AG04450 (cell line): ENCODE measurements around the gene SUOX. TPM values are rescaled to one million over a fixed set of nuclear protein-coding genes. Genes with fewer than 3 reads are reported as not detected.
"Not testable (repeated sequence)": the region's sequence is repeated elsewhere in the genome, so short reads cannot be mapped to it uniquely, and the experiment has no call there.

Experiments
- CTCF ChIA-PET: fragments of 300-600, 350-600 bp; formaldehyde crosslinking; extraction: SDS; loops from one replicate; lab custom pipeline; 2022; ENCODE audit warnings: antibody characterized with exemption, inconsistent platforms; lab: Charles Lee
- POLR2A ChIA-PET: fragments of 350-600 bp; formaldehyde crosslinking; extraction: SDS; loops from one replicate; lab custom pipeline; 2021; ENCODE audit warnings: antibody characterized with exemption, inconsistent platforms; lab: Yijun Ruan, JAX
- DNase-seq: peaks from one replicate; pipeline ENCODE4 v3.0.0-alpha.2; 2011; ENCODE audit warnings: low read depth, low spot score
- H3K27ac ChIP-seq: one replicate; pipeline ENCODE4 v1.5.1; 2012; ENCODE audit warnings: low read depth, low read length, control low read depth
- H3K27me3 ChIP-seq: one replicate; pipeline ENCODE4 v1.6.0; 2012; ENCODE audit warnings: low read length; ENCODE audit not compliant: control insufficient read depth, insufficient read depth
- H3K4me3 ChIP-seq: 2 replicates; pipeline ENCODE4 v1.5.1; 2011; ENCODE audit warnings: mild to moderate bottlenecking, low read depth, low read length, control low read depth
- H3K9me3 ChIP-seq: 2 replicates; pipeline ENCODE4 v1.5.1; 2012; ENCODE audit warnings: low read length; ENCODE audit not compliant: control insufficient read depth, insufficient read depth
- polyA plus RNA-seq: library from polyadenylated mRNA; depleted of rRNA; stranded (reverse); fragments of >200 nt; gene quantifications from 2 replicates; pipeline ENCODE4 v1.2.3, GENCODE V29; 2011
- TF ChIP-seq, protein P1 (sequence below): IDR thresholded peaks from 2 replicates; pipeline ENCODE4 v1.5.1; 2011; ENCODE audit warnings: low read depth, low read length, control low read depth, inconsistent platforms

Gene SUOX
- polyA plus RNA-seq, 1 experiment: 21.0 TPM

DNA sequence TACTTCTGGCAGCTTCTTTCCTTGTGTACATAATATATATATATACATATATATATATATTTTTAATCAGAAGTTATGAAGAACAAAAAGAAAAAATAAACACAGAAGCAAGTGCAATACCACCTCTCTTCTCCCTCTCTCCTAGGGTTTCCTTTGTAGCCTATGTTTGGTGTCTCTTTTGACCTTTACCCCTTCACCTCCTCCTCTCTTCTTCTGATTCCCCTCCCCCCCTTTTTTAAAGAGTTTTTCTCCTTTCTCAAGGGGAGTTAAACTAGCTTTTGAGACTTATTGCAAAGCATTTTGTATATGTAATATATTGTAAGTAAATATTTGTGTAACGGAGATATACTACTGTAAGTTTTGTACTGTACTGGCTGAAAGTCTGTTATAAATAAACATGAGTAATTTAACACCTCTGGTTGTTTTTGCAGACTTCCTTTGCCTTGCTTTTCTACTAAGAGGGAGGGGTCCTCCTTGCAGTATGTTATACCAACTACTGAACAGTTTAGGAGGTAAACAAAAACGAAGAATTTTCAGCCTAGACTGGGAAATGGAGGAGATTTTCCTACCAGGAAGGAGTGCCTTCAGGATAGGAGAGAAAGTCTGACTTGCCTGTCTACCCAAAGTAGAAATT is 41.1 kb downstream of the SUOX start:
- Histone ChIP-seq H3K4me3 (no peak overlapping the region), H3K27me3 (no peaks in the 10 kb centered on the region), H3K27ac (no peak overlapping the region), H3K9me3 (no peaks in the 10 kb centered on the region)
- POLR2A ChIA-PET: no interaction called here
- TF ChIP-seq, protein P1, sequence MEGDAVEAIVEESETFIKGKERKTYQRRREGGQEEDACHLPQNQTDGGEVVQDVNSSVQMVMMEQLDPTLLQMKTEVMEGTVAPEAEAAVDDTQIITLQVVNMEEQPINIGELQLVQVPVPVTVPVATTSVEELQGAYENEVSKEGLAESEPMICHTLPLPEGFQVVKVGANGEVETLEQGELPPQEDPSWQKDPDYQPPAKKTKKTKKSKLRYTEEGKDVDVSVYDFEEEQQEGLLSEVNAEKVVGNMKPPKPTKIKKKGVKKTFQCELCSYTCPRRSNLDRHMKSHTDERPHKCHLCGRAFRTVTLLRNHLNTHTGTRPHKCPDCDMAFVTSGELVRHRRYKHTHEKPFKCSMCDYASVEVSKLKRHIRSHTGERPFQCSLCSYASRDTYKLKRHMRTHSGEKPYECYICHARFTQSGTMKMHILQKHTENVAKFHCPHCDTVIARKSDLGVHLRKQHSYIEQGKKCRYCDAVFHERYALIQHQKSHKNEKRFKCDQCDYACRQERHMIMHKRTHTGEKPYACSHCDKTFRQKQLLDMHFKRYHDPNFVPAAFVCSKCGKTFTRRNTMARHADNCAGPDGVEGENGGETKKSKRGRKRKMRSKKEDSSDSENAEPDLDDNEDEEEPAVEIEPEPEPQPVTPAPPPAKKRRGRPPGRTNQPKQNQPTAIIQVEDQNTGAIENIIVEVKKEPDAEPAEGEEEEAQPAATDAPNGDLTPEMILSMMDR: no peak
- CTCF ChIA-PET: interaction anchor here (1.0 to 5.0 kb wide), 3 partner anchors 9 to 300 kb away, joined by 4 to 28 read pairs (median 16); partner anchors contain the start of gene SUOX
- DNase-seq: no peak

- no peaks in the 10 kb centered on the region for H3K9me3 ChIP-seq
- H3K4me3 ChIP-seq: no peak overlapping the region
- POLR2A ChIA-PET: interaction anchor here (0.7 to 0.9 kb wide), 3 partner anchors 9 to 64 kb away, joined by 3 to 6 read pairs (median 4); partner anchors contain the start of gene PA2G4
- TF ChIP-seq, protein P1: no peak
- CTCF ChIA-PET: interaction anchor here (0.7 to 5.0 kb wide), 6 partner anchors 11 to 302 kb away, joined by 3 to 28 read pairs (median 5); partner anchors contain the start of gene RAB5B
- no peaks in the 10 kb centered on the region for H3K27me3 ChIP-seq
- DNase-seq: no peak
- no peak overlapping the region for H3K27ac ChIP-seq
Observed at GRCh38 chr12:56040151-56040550, 43.1 kb downstream of the SUOX start.

GRCh38 chr12:56040963-56041551 is 44.0 kb downstream of the SUOX start:
- TF ChIP-seq, protein P1: no peak

GRCh38 chr12:56041552-56042429 is 44.7 kb downstream of the SUOX start, which contains the start of gene RPS26:
TSS of gene RPS26 (plus strand) at chr12:56041918. CDS start at chr12:56042167, 249 bp downstream.
- ChIA-PET POLR2A (interaction anchor here (1.1 kb wide), 1 partner anchor 63 kb away, joined by 4 read pairs; the partner anchor contains the start of gene PA2G4), CTCF (interaction anchor here (0.6 to 5.0 kb wide), 3 partner anchors 12 to 148 kb away, joined by 4 to 28 read pairs (median 20); no protein-coding TSS in a partner anchor)
- H3K4me3 ChIP-seq: peak within 1 kb of the TSS; percentile 92
- no peaks in the 10 kb centered on the region for H3K9me3 ChIP-seq
- H3K27ac ChIP-seq: peak within 1 kb of the TSS; percentile 92
- peak; percentile 99 for DNase-seq
- H3K27me3 ChIP-seq: no peaks in the 10 kb centered on the region
- TF ChIP-seq, protein P1: peak; percentile 46

More at GRCh38 chr12:56040963-56041551, 44.0 kb downstream of the SUOX start:
- Histone ChIP-seq H3K27ac (peak overlapping the region; percentile 61), H3K27me3 (no peaks in the 10 kb centered on the region), H3K9me3 (no peaks in the 10 kb centered on the region), H3K4me3 (peak overlapping the region; percentile 92)
- DNase-seq: no peak
- CTCF ChIA-PET: interaction anchor here (0.6 to 5.0 kb wide), 9 partner anchors 12 to 303 kb away, joined by 3 to 28 read pairs (median 4); partner anchors contain the start of gene RAB5B
- POLR2A ChIA-PET: interaction anchor here (0.9 to 1.1 kb wide), 2 partner anchors 16 to 63 kb away, joined by 3 to 4 read pairs; partner anchors contain the start of gene PA2G4

- H3K9me3 ChIP-seq, POLR2A ChIA-PET, H3K27me3 ChIP-seq, CTCF ChIA-PET, DNase-seq, H3K27ac ChIP-seq: not testable (repeated sequence)
- H3K4me3 ChIP-seq: peak overlapping the region; percentile 92
Observed at GRCh38 chr12:56042430-56042813, 45.3 kb downstream of the SUOX start.
